ENCODE data around the gene EPS8L1. TPM values are rescaled to one million over a fixed set of nuclear protein-coding genes. Genes with fewer than 3 reads are reported as not detected.

The EPS8L1 gene
- total and polyA plus RNA-seq, 12 donors = 0.53 to 7.9 (median 1.3) TPM; not detected in 1

DNA sequence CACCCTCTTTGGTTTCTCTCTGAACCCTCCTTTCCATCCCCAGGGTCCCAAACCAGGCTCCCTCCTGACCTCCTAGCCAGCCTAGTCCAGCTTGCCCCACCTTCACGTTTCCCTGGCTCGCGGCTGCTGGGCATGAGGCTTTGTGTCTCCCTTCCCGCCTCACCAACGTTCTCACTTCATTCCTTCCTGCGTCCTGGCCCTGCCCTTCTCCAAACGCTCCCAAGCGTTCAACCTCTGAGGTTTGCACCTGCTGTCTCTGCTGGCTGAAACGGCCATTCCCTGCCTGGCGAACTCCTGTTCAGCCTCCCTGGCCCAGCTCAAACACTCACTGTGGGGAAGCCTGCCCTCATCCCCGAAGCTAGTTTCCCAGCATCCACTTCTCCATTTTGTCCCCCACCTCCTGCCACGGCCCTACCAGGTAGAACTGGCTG lies 12.4 kb downstream of the EPS8L1 start:
- intact Hi-C loops (cut with DNase I) = loop anchor here in 1 of 10 donors (2.0 kb wide), 1 partner anchor 29 kb away; the partner anchor contains the start of gene PPP1R12C
- WGBS, 2 donors = 60 to 75% methylated on average over 12 of the region's 12 CpGs
- Histone ChIP-seq H3K4me1 (peaks cover 8 to 42% (median 28%) of the 10 kb centered on the region in 9 donors), H3K36me3 (peaks cover 0 to 35% (median 23%) of the 10 kb centered on the region in 9 donors), H3K27me3 (peaks cover 4 to 55% (median 33%) of the 10 kb centered on the region in 7 donors), H3K9me3 (no peaks in the 10 kb centered on the region), H3K27ac (peak overlapping the region in 6 of 10 donors; percentile 24 to 66 (median 45)), H3K4me3 (peak overlapping the region in 8 of 10 donors; percentile 34 to 68 (median 58))
- TF ChIP-seq, protein P1, sequence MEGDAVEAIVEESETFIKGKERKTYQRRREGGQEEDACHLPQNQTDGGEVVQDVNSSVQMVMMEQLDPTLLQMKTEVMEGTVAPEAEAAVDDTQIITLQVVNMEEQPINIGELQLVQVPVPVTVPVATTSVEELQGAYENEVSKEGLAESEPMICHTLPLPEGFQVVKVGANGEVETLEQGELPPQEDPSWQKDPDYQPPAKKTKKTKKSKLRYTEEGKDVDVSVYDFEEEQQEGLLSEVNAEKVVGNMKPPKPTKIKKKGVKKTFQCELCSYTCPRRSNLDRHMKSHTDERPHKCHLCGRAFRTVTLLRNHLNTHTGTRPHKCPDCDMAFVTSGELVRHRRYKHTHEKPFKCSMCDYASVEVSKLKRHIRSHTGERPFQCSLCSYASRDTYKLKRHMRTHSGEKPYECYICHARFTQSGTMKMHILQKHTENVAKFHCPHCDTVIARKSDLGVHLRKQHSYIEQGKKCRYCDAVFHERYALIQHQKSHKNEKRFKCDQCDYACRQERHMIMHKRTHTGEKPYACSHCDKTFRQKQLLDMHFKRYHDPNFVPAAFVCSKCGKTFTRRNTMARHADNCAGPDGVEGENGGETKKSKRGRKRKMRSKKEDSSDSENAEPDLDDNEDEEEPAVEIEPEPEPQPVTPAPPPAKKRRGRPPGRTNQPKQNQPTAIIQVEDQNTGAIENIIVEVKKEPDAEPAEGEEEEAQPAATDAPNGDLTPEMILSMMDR (IDR thresholded peaks at IDR 0.05) = no peak
- no peak for DNase-seq
- ATAC-seq = no peak

DNA sequence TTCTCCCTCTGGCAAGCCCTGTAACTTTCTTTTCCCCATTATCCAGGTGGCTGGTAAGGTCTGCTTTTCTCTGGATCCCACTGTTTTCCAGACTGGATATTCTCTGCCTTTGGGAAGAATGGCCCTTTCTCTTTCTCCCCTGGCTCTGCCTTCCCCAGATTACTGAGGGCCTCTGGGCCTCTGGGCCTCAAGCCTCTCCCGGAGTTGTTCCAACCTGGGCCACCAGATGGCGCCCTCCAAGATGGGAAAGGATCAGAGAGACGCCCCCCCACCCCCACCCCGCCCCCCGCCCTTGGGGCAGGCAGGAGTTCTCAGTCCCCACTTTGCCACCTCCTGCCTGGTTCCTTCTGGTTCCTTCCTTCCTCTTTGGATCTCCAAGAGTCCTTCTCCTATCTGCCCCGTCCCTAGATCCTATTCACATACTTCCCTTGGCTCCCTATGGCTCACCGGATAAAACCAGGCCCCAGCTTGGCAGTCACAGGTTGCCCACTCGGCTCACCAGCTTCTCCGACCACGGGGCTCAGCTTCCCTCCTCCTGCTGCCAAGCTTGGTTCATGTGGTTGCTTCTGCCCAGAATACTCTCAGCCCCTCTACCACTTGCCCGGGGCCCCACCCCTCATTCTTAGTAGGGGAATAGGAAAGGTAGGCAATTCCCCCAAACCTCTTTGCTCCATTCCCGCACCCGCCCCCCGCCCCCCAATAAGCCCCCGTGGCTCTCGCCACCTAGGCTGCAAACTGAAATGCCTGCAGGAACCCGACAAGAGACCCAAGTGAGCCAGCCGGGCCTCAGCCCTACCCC lies 13.1 kb downstream of the EPS8L1 start:
- WGBS, 2 donors = 44 to 59% methylated on average over 17 to 18 of the region's 18 CpGs
- peak overlapping the region in 4 of 10 donors; percentile 56 to 68 (median 62) for H3K4me3 ChIP-seq
- H3K4me1 ChIP-seq = peaks cover 8 to 42% (median 28%) of the 10 kb centered on the region in 9 donors
- intact Hi-C loops (cut with DNase I) = loop anchor here in 1 of 10 donors (2.0 kb wide), 1 partner anchor 28 kb away; the partner anchor contains the start of gene PPP1R12C
- H3K27me3 ChIP-seq = peaks cover 0 to 48% (median 26%) of the 10 kb centered on the region in 7 donors
- H3K9me3 ChIP-seq = no peaks in the 10 kb centered on the region
- TF ChIP-seq, protein P1 (IDR thresholded peaks at IDR 0.05) = peak; percentile 74 to 93 (median 89)
- peak overlapping the region in 6 of 10 donors; percentile 19 to 66 (median 45) for H3K27ac ChIP-seq
- ATAC-seq (peak in 6 of 8 donors; percentile 12 to 45 (median 30)), DNase-seq (peak; percentile 77 to 85)
- H3K36me3 ChIP-seq = peaks cover 0 to 36% (median 23%) of the 10 kb centered on the region in 9 donors

GRCh38 chr19:55089342-55089944 lies 13.8 kb downstream of the EPS8L1 start:
- H3K36me3 ChIP-seq = peaks cover 0 to 40% (median 26%) of the 10 kb centered on the region in 9 donors
- H3K4me3 ChIP-seq = no peak overlapping the region
- TF ChIP-seq, protein P1 (IDR thresholded peaks at IDR 0.05) = no peak
- no peak overlapping the region for H3K27ac ChIP-seq
- ATAC-seq = no peak
- no peaks in the 10 kb centered on the region for H3K9me3 ChIP-seq
- H3K4me1 ChIP-seq = peaks cover 8 to 42% (median 28%) of the 10 kb centered on the region in 9 donors
- no peak for DNase-seq
- intact Hi-C loops (cut with DNase I) = loop anchor here in 1 of 10 donors (2.0 kb wide), 1 partner anchor 27 kb away; the partner anchor contains the start of gene PPP1R12C
- H3K27me3 ChIP-seq = peaks cover 0 to 41% (median 19%) of the 10 kb centered on the region in 7 donors
- WGBS, 2 donors = 72 to 78% methylated on average over 3 of the region's 3 CpGs

DNA sequence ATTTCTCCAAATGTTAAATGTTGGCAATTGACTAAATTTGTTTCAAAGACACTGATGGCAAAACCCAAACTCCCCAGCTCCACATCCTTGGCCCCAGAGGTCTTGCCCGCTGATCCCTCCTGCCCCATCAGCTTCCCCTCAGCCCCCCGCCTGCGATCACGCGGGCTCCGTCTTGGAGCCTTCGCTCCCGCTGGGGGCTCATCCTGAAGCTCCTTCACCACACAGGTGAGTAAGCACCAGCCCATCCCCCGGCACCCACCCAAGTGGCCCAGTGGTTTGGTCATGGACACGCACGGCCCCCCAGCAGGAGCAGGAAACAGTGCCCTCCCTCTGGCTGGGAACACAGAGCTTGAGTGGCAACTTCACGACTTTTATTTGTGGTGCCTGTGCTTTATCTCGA lies 14.9 kb downstream of the EPS8L1 start:
- TF ChIP-seq, protein P1 (IDR thresholded peaks at IDR 0.05) = no peak
- H3K4me3 ChIP-seq = no peak overlapping the region
- no peak overlapping the region for H3K27ac ChIP-seq
- H3K4me1 ChIP-seq = peaks cover 8 to 44% (median 28%) of the 10 kb centered on the region in 9 donors
- 94 to 97% methylated on average over 13 of the region's 13 CpGs for WGBS, 2 donors
- no peaks in the 10 kb centered on the region for H3K9me3 ChIP-seq
- peaks cover 0 to 29% (median 8%) of the 10 kb centered on the region in 7 donors for H3K27me3 ChIP-seq
- peaks cover 0 to 51% (median 35%) of the 10 kb centered on the region in 9 donors for H3K36me3 ChIP-seq
- DNase-seq (no peak), ATAC-seq (no peak)
- intact Hi-C loops (cut with DNase I) = no loop called here
